Naive thymus-derived CD4-positive, alpha-beta T cell (primary cell): ENCODE measurements around the gene HIRIP3. TPM values are rescaled to one million over a fixed set of nuclear protein-coding genes. Genes with fewer than 3 reads are reported as not detected.
"Not testable (repeated sequence)": the region's sequence is repeated elsewhere in the genome, so short reads cannot be mapped to it uniquely, and the experiment has no call there.

Experiments used
- ATAC-seq: fragments of 150-1000 bp; cut with Tn5 transposase; 2 replicates; pipeline ENCODE4 v1.10.0; 2021; ENCODE audit warnings: mild to moderate bottlenecking, moderate library complexity
- CTCF ChIA-PET: fragments of 350-600 bp; sonication (Branson Sonifier 250); formaldehyde crosslinking; loops from one replicate; lab custom pipeline; 2021; ENCODE audit warnings: antibody characterized with exemption; lab: Charles Lee
- POLR2A ChIA-PET: fragments of 350-600 bp; sonication (Branson Sonifier 250); formaldehyde crosslinking; loops from one replicate; lab custom pipeline; 2021; ENCODE audit warnings: antibody characterized with exemption, inconsistent platforms; lab: Charles Lee
- DNase-seq, 9 donors: peaks; one replicate each; pipeline versions ENCODE4 v3.0.0 to v3.0.0-alpha.2; 2020 to 2022; ENCODE audit warnings: mixed read lengths in 1 of 9
- H3K27ac ChIP-seq: one replicate; pipeline ENCODE4 v1.7.0; 2013; ENCODE audit warnings: mild to moderate bottlenecking, low read depth, low read length, moderate library complexity
- H3K27me3 ChIP-seq, 2 donors: one replicate each; pipeline ENCODE4 v1.7.0; 2013; ENCODE audit warnings: low read length in 2 of 2, mild to moderate bottlenecking in 2 of 2, moderate library complexity in 2 of 2; ENCODE audit not compliant: control insufficient read depth in 2 of 2, insufficient read depth in 2 of 2
- H3K36me3 ChIP-seq, 3 experiments: 1 replicate in 2 of 3; 2 replicates in 1 of 3; pipeline ENCODE4 v1.7.0; 2013; ENCODE audit warnings: low read length in 3 of 3, mild to moderate bottlenecking in 3 of 3, moderate library complexity in 1 of 3; ENCODE audit not compliant: insufficient read depth in 3 of 3, control insufficient read depth in 2 of 3
- H3K4me1 ChIP-seq, 2 donors: one replicate each; pipeline ENCODE4 v1.7.0; 2013; ENCODE audit warnings: low read length in 2 of 2, mild to moderate bottlenecking in 2 of 2, moderate library complexity in 1 of 2; ENCODE audit not compliant: control insufficient read depth in 2 of 2, insufficient read depth in 2 of 2
- H3K4me3 ChIP-seq: 2 replicates; pipeline ENCODE4 v1.7.0; 2013; ENCODE audit warnings: mild to moderate bottlenecking, low read length
- H3K9me3 ChIP-seq, 3 experiments: 1 replicate in 2 of 3; 2 replicates in 1 of 3; pipeline ENCODE4 v1.7.0; 2013; ENCODE audit warnings: low read length in 3 of 3; ENCODE audit not compliant: control insufficient read depth in 2 of 3
- H3K27ac Mint-ChIP-seq, 9 donors: one replicate each; pipeline ENCODE4 v1.8.0; 2020 to 2022; ENCODE audit warnings: mixed read lengths in 9 of 9, mild to moderate bottlenecking in 8 of 9, moderate library complexity in 5 of 9, inconsistent platforms in 2 of 9
- H3K27me3 Mint-ChIP-seq, 5 donors: one replicate each; pipeline ENCODE4 v1.8.0; 2021 to 2022; ENCODE audit warnings: mixed read lengths in 5 of 5, mild to moderate bottlenecking in 1 of 5
- H3K36me3 Mint-ChIP-seq, 5 donors: one replicate each; pipeline ENCODE4 v1.8.0; 2020 to 2022; ENCODE audit warnings: mixed read lengths in 5 of 5, mild to moderate bottlenecking in 3 of 5, inconsistent platforms in 1 of 5
- H3K4me1 Mint-ChIP-seq, 7 donors: one replicate each; pipeline ENCODE4 v1.8.0; 2020 to 2022; ENCODE audit warnings: mixed read lengths in 7 of 7, mild to moderate bottlenecking in 3 of 7, inconsistent platforms in 1 of 7
- H3K4me3 Mint-ChIP-seq, 10 donors: one replicate each; pipeline ENCODE4 v1.8.0; 2020 to 2022; ENCODE audit warnings: mild to moderate bottlenecking in 10 of 10, mixed read lengths in 10 of 10, moderate library complexity in 6 of 10, inconsistent platforms in 2 of 10
- H3K9me3 Mint-ChIP-seq, 11 donors: one replicate each; pipeline ENCODE4 v1.8.0; 2020 to 2022; ENCODE audit warnings: mixed read lengths in 11 of 11, mild to moderate bottlenecking in 4 of 11, inconsistent platforms in 1 of 11, moderate library complexity in 1 of 11
- intact Hi-C, 2 donors: fragments of 100-400 bp; cut with micrococcal nuclease; formaldehyde crosslinking; loops; one replicate each; pipeline ENCODE4 v1.15.1; 2023
- polyA plus RNA-seq, 2 donors: library from polyadenylated mRNA; unstranded; fragments of 300-500 nt; fragmentation: Illumina TruSeq; gene quantifications; one replicate each; pipeline ENCODE4 v1.2.3, GENCODE V29; 2021
- total RNA-seq, 6 experiments: library from RNA in 5 of 6; stranded (reverse) in 5 of 6; gene quantifications; 1 replicate in 5 of 6; 2 replicates in 1 of 6; pipeline ENCODE4 v1.2.3 and lab custom pipeline; 2021 to 2026

Gene HIRIP3
- total and polyA plus RNA-seq, 7 experiments from 2014 or later = 14.4 to 37.6 (median 21.5) TPM

- ChIA-PET CTCF (interaction anchor here (0.8 to 1.2 kb wide), 3 partner anchors 10 to 332 kb away, joined by 3 read pairs; no protein-coding TSS in a partner anchor), POLR2A (interaction anchor here (1.5 kb wide), 1 partner anchor 196 kb away, joined by 3 read pairs; no protein-coding TSS in a partner anchor)
- no peaks in the 10 kb centered on the region for H3K27me3 ChIP-seq
- DNase-seq = no peak
- H3K36me3 ChIP-seq = no peaks in the 10 kb centered on the region
- intact Hi-C loops = loop anchor here in 1 of 2 donors (5.0 kb wide), 1 partner anchor 206 kb away; the partner anchor contains the start of gene PAGR1
- no peak within 1 kb of the TSS for H3K4me3 ChIP-seq
- H3K27ac Mint-ChIP-seq = peak within 1 kb of the TSS in 1 of 9 donors; percentile 31
- no peak for ATAC-seq
- peaks cover 8% of the 10 kb centered on the region in 2 donors for H3K4me1 ChIP-seq
- peaks cover 0 to 3% (median 0%) of the 10 kb centered on the region in 11 donors for H3K9me3 Mint-ChIP-seq
- H3K27ac ChIP-seq = no peak within 1 kb of the TSS
- H3K4me1 Mint-ChIP-seq = peaks cover 5 to 17% (median 10%) of the 10 kb centered on the region in 7 donors
- no peaks in the 10 kb centered on the region for H3K36me3 Mint-ChIP-seq
- no peak within 1 kb of the TSS for H3K4me3 Mint-ChIP-seq
- H3K27me3 Mint-ChIP-seq = peaks cover 10 to 35% (median 14%) of the 10 kb centered on the region in 5 donors
- no peaks in the 10 kb centered on the region for H3K9me3 ChIP-seq
Measured at GRCh38 chr16:30022887-30023286, 27.5 kb upstream of the HIRIP3 start, which contains the start of gene C16orf92. Gene C16orf92 (plus strand): TSS chr16:30023198. CDS start chr16:30023341, 143 bp downstream.

- POLR2A ChIA-PET = interaction anchor here (0.8 kb wide), 1 partner anchor 372 kb away, joined by 3 read pairs; no protein-coding TSS in a partner anchor
- DNase-seq = no peak
- Mint-ChIP-seq H3K4me1 (peaks cover 5 to 17% (median 10%) of the 10 kb centered on the region in 7 donors), H3K27me3 (peaks cover 0 to 29% (median 0%) of the 10 kb centered on the region in 5 donors), H3K4me3 (peak overlapping the region in 1 of 10 donors; percentile 0), H3K27ac (no peak overlapping the region), H3K36me3 (no peaks in the 10 kb centered on the region), H3K9me3 (peaks cover 0 to 3% (median 0%) of the 10 kb centered on the region in 11 donors)
- intact Hi-C loops = no loop called here
- CTCF ChIA-PET = interaction anchor here (0.6 to 1.1 kb wide), 2 partner anchors 161 to 334 kb away, joined by 3 read pairs; no protein-coding TSS in a partner anchor
- no peak overlapping the region for H3K4me3 ChIP-seq
- H3K4me1 ChIP-seq = peaks cover 8% of the 10 kb centered on the region in 2 donors
- H3K27me3 ChIP-seq = no peaks in the 10 kb centered on the region
- no peaks in the 10 kb centered on the region for H3K36me3 ChIP-seq
- ATAC-seq = no peak
- no peak overlapping the region for H3K27ac ChIP-seq
- H3K9me3 ChIP-seq = no peaks in the 10 kb centered on the region
Measured at GRCh38 chr16:30018731-30019158, 23.3 kb upstream of the HIRIP3 start.

- H3K27me3 ChIP-seq, H3K36me3 ChIP-seq, H3K27ac Mint-ChIP-seq, DNase-seq, H3K36me3 Mint-ChIP-seq, H3K9me3 Mint-ChIP-seq, H3K27ac ChIP-seq, H3K4me3 ChIP-seq, H3K4me3 Mint-ChIP-seq, ATAC-seq, H3K9me3 ChIP-seq, intact Hi-C loops, H3K4me1 ChIP-seq: not testable (repeated sequence)
- ChIA-PET CTCF (interaction anchor here (0.6 to 1.6 kb wide), 3 partner anchors 15 to 333 kb away, joined by 3 to 5 read pairs (median 3); no protein-coding TSS in a partner anchor), POLR2A (interaction anchor here (0.8 kb wide), 1 partner anchor 371 kb away, joined by 3 read pairs; no protein-coding TSS in a partner anchor)
- Mint-ChIP-seq H3K4me1 (peaks cover 5 to 17% (median 10%) of the 10 kb centered on the region in 7 donors), H3K27me3 (peaks cover 0 to 31% (median 0%) of the 10 kb centered on the region in 5 donors)
Measured at GRCh38 chr16:30017937-30018336, 22.5 kb upstream of the HIRIP3 start.

DNA sequence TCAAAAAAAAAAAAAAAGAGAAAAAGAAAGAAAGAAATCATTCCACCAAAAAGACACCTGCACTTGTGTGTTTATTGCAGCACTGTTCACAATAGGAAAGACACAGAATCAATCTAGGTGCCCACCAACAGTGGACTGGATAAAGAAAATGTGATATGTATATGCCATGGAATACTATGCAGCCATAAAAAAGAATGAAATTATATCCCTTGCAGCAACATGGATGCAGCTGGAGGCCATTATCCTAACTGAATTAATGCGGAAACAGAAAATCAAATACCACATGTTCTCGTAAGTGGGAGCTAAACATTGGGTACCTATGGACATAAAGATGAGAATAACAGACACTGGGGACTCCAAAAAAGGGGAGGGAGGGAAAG, 21.9 kb upstream of the HIRIP3 start:
- ATAC-seq (no peak), DNase-seq (no peak)
- peaks cover 5 to 17% (median 10%) of the 10 kb centered on the region in 7 donors for H3K4me1 Mint-ChIP-seq
- Histone ChIP-seq H3K9me3 (no peaks in the 10 kb centered on the region), H3K4me3 (no peak overlapping the region), H3K36me3 (no peaks in the 10 kb centered on the region), H3K4me1 (peaks cover 8% of the 10 kb centered on the region in 2 donors), H3K27ac (no peak overlapping the region), H3K27me3 (peaks cover 0 to under 1% of the 10 kb centered on the region in 2 donors)
- intact Hi-C loops = no loop called here
- POLR2A ChIA-PET = no interaction called here
- CTCF ChIA-PET = interaction anchor here (0.6 to 1.6 kb wide), 2 partner anchors 15 to 317 kb away, joined by 3 to 5 read pairs; no protein-coding TSS in a partner anchor
- H3K4me3 Mint-ChIP-seq = no peak overlapping the region
- H3K27me3 Mint-ChIP-seq = peaks cover 0 to 37% (median 0%) of the 10 kb centered on the region in 5 donors
- no peaks in the 10 kb centered on the region for H3K36me3 Mint-ChIP-seq
- peaks cover 0 to 3% (median 0%) of the 10 kb centered on the region in 11 donors for H3K9me3 Mint-ChIP-seq
- no peak overlapping the region for H3K27ac Mint-ChIP-seq

GRCh38 chr16:30016555-30017276, 21.3 kb upstream of the HIRIP3 start:
- Mint-ChIP-seq H3K36me3 (no peaks in the 10 kb centered on the region), H3K9me3 (peaks cover 0 to 3% (median 0%) of the 10 kb centered on the region in 11 donors), H3K4me1 (peaks cover 9 to 19% (median 14%) of the 10 kb centered on the region in 7 donors), H3K27ac (no peak overlapping the region), H3K4me3 (no peak overlapping the region), H3K27me3 (peaks cover 0 to 43% (median 5%) of the 10 kb centered on the region in 5 donors)
- Histone ChIP-seq H3K9me3 (no peaks in the 10 kb centered on the region), H3K27ac (no peak overlapping the region), H3K27me3 (peaks cover 0 to 4% of the 10 kb centered on the region in 2 donors), H3K36me3 (no peaks in the 10 kb centered on the region), H3K4me1 (peaks cover 7 to 8% of the 10 kb centered on the region in 2 donors), H3K4me3 (no peak overlapping the region)
- CTCF ChIA-PET = interaction anchor here (1.6 kb wide), 1 partner anchor 316 kb away, joined by 5 read pairs; no protein-coding TSS in a partner anchor
- DNase-seq (no peak), ATAC-seq (no peak)
- POLR2A ChIA-PET = interaction anchor here (1.1 kb wide), 1 partner anchor 354 kb away, joined by 3 read pairs; no protein-coding TSS in a partner anchor
- intact Hi-C loops = no loop called here

DNA sequence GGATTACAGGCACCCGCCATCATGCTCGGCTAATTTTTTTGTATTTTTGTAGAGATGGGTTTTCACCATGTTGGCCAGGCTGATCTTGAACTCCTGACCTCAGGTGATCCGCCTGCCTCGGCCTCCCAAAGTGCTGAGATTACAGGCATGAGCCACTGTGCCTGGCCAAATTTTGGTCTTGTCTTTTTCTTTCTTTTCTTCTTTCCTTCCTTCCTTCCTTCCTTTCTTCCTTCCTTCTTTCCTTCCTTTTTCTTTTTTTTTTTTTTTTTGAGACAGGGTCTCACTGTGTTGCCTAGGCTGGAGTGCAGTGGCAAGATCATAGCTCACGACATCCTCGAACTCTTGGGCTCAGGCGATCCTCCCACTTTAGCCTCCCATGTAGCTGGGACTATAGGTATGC, 20.0 kb upstream of the HIRIP3 start:
- intact Hi-C loops, H3K4me3 Mint-ChIP-seq, H3K36me3 Mint-ChIP-seq, ATAC-seq, H3K9me3 ChIP-seq, H3K27ac ChIP-seq, H3K4me3 ChIP-seq, DNase-seq, H3K36me3 ChIP-seq, H3K9me3 Mint-ChIP-seq, H3K4me1 ChIP-seq, CTCF ChIA-PET, H3K27me3 ChIP-seq: not testable (repeated sequence)
- peak overlapping the region in 1 of 9 donors; percentile 56 for H3K27ac Mint-ChIP-seq
- peaks cover 4 to 11% (median 6%) of the 10 kb centered on the region in 7 donors for H3K4me1 Mint-ChIP-seq
- peaks cover 0 to 42% (median 6%) of the 10 kb centered on the region in 5 donors for H3K27me3 Mint-ChIP-seq
- POLR2A ChIA-PET = interaction anchor here (0.7 to 1.1 kb wide), 3 partner anchors 27 to 353 kb away, joined by 3 read pairs; no protein-coding TSS in a partner anchor
